ENCODE results near the gene ITIH4.

ITIH4 gene

GRCh38 chr3:52833202-52833601 lies 2.7 kb upstream of the ITIH4 start:
- Mint-ChIP-seq H3K4me1 (ENCODE audit: low read depth) (peaks cover 14% of the 10 kb centered on the region), H3K36me3 (ENCODE audit: low read depth) (peaks cover 2% of the 10 kb centered on the region), H3K27me3 (ENCODE audit: low read depth) (no peaks in the 10 kb centered on the region), H3K4me3 (no peak overlapping the region), H3K27ac (no peak overlapping the region), H3K9me3 (no peaks in the 10 kb centered on the region)

- H3K4me1 Mint-ChIP-seq (ENCODE audit: low read depth) = peaks cover 4% of the 10 kb centered on the region
- H3K4me3 Mint-ChIP-seq = no peak overlapping the region
- no peaks in the 10 kb centered on the region for H3K9me3 Mint-ChIP-seq
- H3K27ac Mint-ChIP-seq = no peak overlapping the region
- no peaks in the 10 kb centered on the region for H3K27me3 Mint-ChIP-seq (ENCODE audit: low read depth)
- peaks cover 2% of the 10 kb centered on the region for H3K36me3 Mint-ChIP-seq (ENCODE audit: low read depth)
Measured at GRCh38 chr3:52831500-52832301, 1.2 kb upstream of the ITIH4 start.

GRCh38 chr3:52829906-52830463 lies 487 bp downstream of the ITIH4 start:
- H3K4me3 Mint-ChIP-seq = no peak overlapping the region

GRCh38 chr3:52829482-52829881 lies 990 bp downstream of the ITIH4 start:
- no peaks in the 10 kb centered on the region for H3K9me3 Mint-ChIP-seq
- H3K4me1 Mint-ChIP-seq (ENCODE audit: low read depth) = no peaks in the 10 kb centered on the region

More at GRCh38 chr3:52829906-52830463, 487 bp downstream of the ITIH4 start:
- H3K36me3 Mint-ChIP-seq (ENCODE audit: low read depth) = no peaks in the 10 kb centered on the region
- no peaks in the 10 kb centered on the region for H3K9me3 Mint-ChIP-seq
- no peak overlapping the region for H3K27ac Mint-ChIP-seq
- H3K27me3 Mint-ChIP-seq (ENCODE audit: low read depth) = no peaks in the 10 kb centered on the region
- H3K4me1 Mint-ChIP-seq (ENCODE audit: low read depth) = no peaks in the 10 kb centered on the region

GRCh38 chr3:52827866-52828376 lies 2.6 kb downstream of the ITIH4 start:
- Mint-ChIP-seq H3K27ac (no peak overlapping the region), H3K36me3 (ENCODE audit: low read depth) (no peaks in the 10 kb centered on the region), H3K4me1 (ENCODE audit: low read depth) (no peaks in the 10 kb centered on the region), H3K4me3 (no peak overlapping the region), H3K9me3 (no peaks in the 10 kb centered on the region), H3K27me3 (ENCODE audit: low read depth) (no peaks in the 10 kb centered on the region)

More at GRCh38 chr3:52829482-52829881, 990 bp downstream of the ITIH4 start:
- no peak overlapping the region for H3K27ac Mint-ChIP-seq
- no peaks in the 10 kb centered on the region for H3K27me3 Mint-ChIP-seq (ENCODE audit: low read depth)
- H3K4me3 Mint-ChIP-seq = no peak overlapping the region
- no peaks in the 10 kb centered on the region for H3K36me3 Mint-ChIP-seq (ENCODE audit: low read depth)

GRCh38 chr3:52827441-52827840 lies 3.0 kb downstream of the ITIH4 start:
- H3K27ac Mint-ChIP-seq = no peak overlapping the region
- no peaks in the 10 kb centered on the region for H3K9me3 Mint-ChIP-seq
- H3K36me3 Mint-ChIP-seq (ENCODE audit: low read depth) = no peaks in the 10 kb centered on the region
- H3K4me3 Mint-ChIP-seq = no peak overlapping the region
- H3K27me3 Mint-ChIP-seq (ENCODE audit: low read depth) = no peaks in the 10 kb centered on the region
- H3K4me1 Mint-ChIP-seq (ENCODE audit: low read depth) = no peaks in the 10 kb centered on the region

GRCh38 chr3:52824037-52824436 lies 6.4 kb downstream of the ITIH4 start:
- Mint-ChIP-seq H3K27ac (no peak overlapping the region), H3K27me3 (ENCODE audit: low read depth) (no peaks in the 10 kb centered on the region), H3K4me3 (no peak overlapping the region), H3K36me3 (ENCODE audit: low read depth) (no peaks in the 10 kb centered on the region), H3K9me3 (no peaks in the 10 kb centered on the region), H3K4me1 (ENCODE audit: low read depth) (no peaks in the 10 kb centered on the region)

- H3K27me3 Mint-ChIP-seq (ENCODE audit: low read depth) = no peaks in the 10 kb centered on the region
- H3K4me3 Mint-ChIP-seq = no peak overlapping the region
- no peaks in the 10 kb centered on the region for H3K4me1 Mint-ChIP-seq (ENCODE audit: low read depth)
- no peaks in the 10 kb centered on the region for H3K36me3 Mint-ChIP-seq (ENCODE audit: low read depth)
- no peak overlapping the region for H3K27ac Mint-ChIP-seq
- no peaks in the 10 kb centered on the region for H3K9me3 Mint-ChIP-seq
Measured at GRCh38 chr3:52822363-52822762, 8.1 kb downstream of the ITIH4 start.

- Mint-ChIP-seq H3K27me3 (ENCODE audit: low read depth) (no peaks in the 10 kb centered on the region), H3K36me3 (ENCODE audit: low read depth) (no peaks in the 10 kb centered on the region), H3K9me3 (no peaks in the 10 kb centered on the region), H3K4me1 (ENCODE audit: low read depth) (no peaks in the 10 kb centered on the region), H3K4me3 (no peak overlapping the region), H3K27ac (no peak overlapping the region)
Measured at GRCh38 chr3:52820736-52821135, 9.7 kb downstream of the ITIH4 start.

- Mint-ChIP-seq H3K27ac (no peak overlapping the region), H3K36me3 (ENCODE audit: low read depth) (no peaks in the 10 kb centered on the region)
Measured at GRCh38 chr3:52819936-52820335, 10.5 kb downstream of the ITIH4 start.

GRCh38 chr3:52817860-52818259 lies 12.6 kb downstream of the ITIH4 start:
- Mint-ChIP-seq H3K4me3 (no peak overlapping the region), H3K27me3 (ENCODE audit: low read depth) (no peaks in the 10 kb centered on the region), H3K4me1 (ENCODE audit: low read depth) (no peaks in the 10 kb centered on the region), H3K27ac (no peak overlapping the region), H3K9me3 (no peaks in the 10 kb centered on the region), H3K36me3 (ENCODE audit: low read depth) (no peaks in the 10 kb centered on the region)

More at GRCh38 chr3:52819936-52820335, 10.5 kb downstream of the ITIH4 start:
- Mint-ChIP-seq H3K27me3 (ENCODE audit: low read depth) (no peaks in the 10 kb centered on the region), H3K4me3 (no peak overlapping the region), H3K4me1 (ENCODE audit: low read depth) (no peaks in the 10 kb centered on the region), H3K9me3 (no peaks in the 10 kb centered on the region)

GRCh38 chr3:52817221-52817620 lies 13.3 kb downstream of the ITIH4 start:
- Mint-ChIP-seq H3K27ac (no peak overlapping the region), H3K4me1 (ENCODE audit: low read depth) (no peaks in the 10 kb centered on the region), H3K36me3 (ENCODE audit: low read depth) (no peaks in the 10 kb centered on the region), H3K9me3 (no peaks in the 10 kb centered on the region), H3K27me3 (ENCODE audit: low read depth) (no peaks in the 10 kb centered on the region), H3K4me3 (no peak overlapping the region)

GRCh38 chr3:52816654-52817053 lies 13.8 kb downstream of the ITIH4 start:
- no peak overlapping the region for H3K27ac Mint-ChIP-seq
- H3K4me1 Mint-ChIP-seq (ENCODE audit: low read depth) = no peaks in the 10 kb centered on the region
- no peaks in the 10 kb centered on the region for H3K9me3 Mint-ChIP-seq
- H3K27me3 Mint-ChIP-seq (ENCODE audit: low read depth) = no peaks in the 10 kb centered on the region
- no peaks in the 10 kb centered on the region for H3K36me3 Mint-ChIP-seq (ENCODE audit: low read depth)
- H3K4me3 Mint-ChIP-seq = no peak overlapping the region

GRCh38 chr3:52816199-52816598 lies 14.3 kb downstream of the ITIH4 start:
- no peaks in the 10 kb centered on the region for H3K27me3 Mint-ChIP-seq (ENCODE audit: low read depth)
- H3K4me3 Mint-ChIP-seq = no peak overlapping the region
- no peaks in the 10 kb centered on the region for H3K4me1 Mint-ChIP-seq (ENCODE audit: low read depth)
- H3K9me3 Mint-ChIP-seq = no peaks in the 10 kb centered on the region
- H3K36me3 Mint-ChIP-seq (ENCODE audit: low read depth) = no peaks in the 10 kb centered on the region
- no peak overlapping the region for H3K27ac Mint-ChIP-seq

GRCh38 chr3:52813810-52814209 lies 16.7 kb downstream of the ITIH4 start:
- no peaks in the 10 kb centered on the region for H3K9me3 Mint-ChIP-seq
- H3K27me3 Mint-ChIP-seq (ENCODE audit: low read depth) = peaks cover 4% of the 10 kb centered on the region
- no peak overlapping the region for H3K4me3 Mint-ChIP-seq
- no peak overlapping the region for H3K27ac Mint-ChIP-seq
- peaks cover 4% of the 10 kb centered on the region for H3K4me1 Mint-ChIP-seq (ENCODE audit: low read depth)
- H3K36me3 Mint-ChIP-seq (ENCODE audit: low read depth) = no peaks in the 10 kb centered on the region

Measured in T-helper 1 cell treated with Interleukin-12 subunit alpha and Interleukin-12 subunit beta and Interleukin-4 antibody, amounts not matched to agents 30 μg/mL and 1 μg/mL, for 36 hours (primary cell).